Liver (tissue), 9 donors: Measurements from ENCODE around the gene UMAD1. TPM values are rescaled to one million over a fixed set of nuclear protein-coding genes. Genes with fewer than 3 reads are reported as not detected.

Experiments used
- DNase-seq: peaks from one replicate; pipeline ENCODE4 v3.0.0-alpha.2; 2017; ENCODE audit warnings: low spot score
- H3K27ac ChIP-seq, 2 donors: one replicate each; pipeline ENCODE4 v1.7.0; 2013; ENCODE audit warnings: inconsistent platforms in 2 of 2, low read length in 2 of 2, control low read depth in 1 of 2, low read depth in 1 of 2, mild to moderate bottlenecking in 1 of 2
- H3K27me3 ChIP-seq, 4 donors: one replicate each; pipeline versions ENCODE4 v1.6.1 to v1.7.0; 2013; ENCODE audit warnings: low read length in 3 of 4, inconsistent platforms in 1 of 4, mild to moderate bottlenecking in 1 of 4, moderate library complexity in 1 of 4; ENCODE audit not compliant: control insufficient read depth in 4 of 4, insufficient read depth in 4 of 4
- H3K36me3 ChIP-seq, 4 donors: one replicate each; pipeline versions ENCODE4 v1.6.1 to v1.7.0; 2013; ENCODE audit warnings: low read length in 3 of 4, mild to moderate bottlenecking in 3 of 4, low read depth in 1 of 4, moderate library complexity in 1 of 4; ENCODE audit not compliant: control insufficient read depth in 4 of 4, insufficient read depth in 3 of 4
- H3K4me1 ChIP-seq, 4 donors: one replicate each; pipeline versions ENCODE4 v1.6.1 to v1.7.0; 2013; ENCODE audit warnings: low read length in 3 of 4, mild to moderate bottlenecking in 3 of 4, moderate library complexity in 1 of 4; ENCODE audit not compliant: control insufficient read depth in 4 of 4, insufficient read depth in 4 of 4
- H3K4me3 ChIP-seq, 3 donors: one replicate each; pipeline versions ENCODE4 v1.6.1 to v1.7.0; 2013; ENCODE audit warnings: low read length in 3 of 3, control low read depth in 1 of 3, low read depth in 1 of 3, mild to moderate bottlenecking in 1 of 3
- H3K9ac ChIP-seq, 2 donors: one replicate each; pipeline ENCODE4 v1.7.0; 2013; ENCODE audit warnings: low read length in 2 of 2, mild to moderate bottlenecking in 2 of 2, moderate library complexity in 2 of 2, control low read depth in 1 of 2, low read depth in 1 of 2
- H3K9me3 ChIP-seq, 4 donors: one replicate each; pipeline versions ENCODE4 v1.6.1 to v1.7.0; 2013; ENCODE audit warnings: low read length in 3 of 4; ENCODE audit not compliant: control insufficient read depth in 4 of 4
- FOXA1 ChIP-seq: IDR thresholded peaks from 2 replicates; pipeline ENCODE4 v1.6.1; 2016; ENCODE audit warnings: antibody characterized with exemption
- FOXA2 ChIP-seq: IDR thresholded peaks from 2 replicates; pipeline ENCODE4 v1.6.1; 2016; ENCODE audit warnings: antibody characterized with exemption
- GABPA ChIP-seq, 2 donors: IDR thresholded peaks in 1 of 2; conservative IDR thresholded peaks in 1 of 2; 2 replicates each; pipeline ENCODE4 v1.6.1; 2016; ENCODE audit warnings: antibody characterized with exemption in 2 of 2, mild to moderate bottlenecking in 1 of 2, moderate library complexity in 1 of 2
- HNF4G ChIP-seq: IDR thresholded peaks from 2 replicates; pipeline ENCODE4 v1.6.1; 2016; ENCODE audit warnings: antibody characterized with exemption
- JUND ChIP-seq, 2 donors: IDR thresholded peaks; 2 replicates each; pipeline ENCODE4 v1.6.1; 2016; ENCODE audit warnings: antibody characterized with exemption in 2 of 2
- NR2F2 ChIP-seq: IDR thresholded peaks from 2 replicates; pipeline ENCODE4 v1.6.1; 2016; ENCODE audit warnings: antibody characterized with exemption
- RAD21 ChIP-seq, 2 donors: IDR thresholded peaks; 2 replicates each; pipeline ENCODE4 v1.6.1; 2016; ENCODE audit warnings: antibody characterized with exemption in 2 of 2, mild to moderate bottlenecking in 2 of 2
- RXRA ChIP-seq, 2 donors: IDR thresholded peaks; 2 replicates each; pipeline ENCODE4 v1.6.1; 2017 to 2018; ENCODE audit warnings: antibody characterized with exemption in 2 of 2, mild to moderate bottlenecking in 1 of 2
- SP1 ChIP-seq: IDR thresholded peaks from 2 replicates; pipeline ENCODE4 v1.6.1; 2018; ENCODE audit warnings: antibody characterized with exemption, mild to moderate bottlenecking
- YY1 ChIP-seq: IDR thresholded peaks from 2 replicates; pipeline ENCODE4 v1.6.1; 2016; ENCODE audit warnings: antibody characterized with exemption, mild to moderate bottlenecking
- WGBS: extraction: QIAGEN DNeasy Blood & Tissue Kit; methylation state at CpG from one replicate; pipeline ENCODE4 v1.1.7; 2013; 5-methylcytosine and 5-hydroxymethylcytosine counted together
- polyA plus RNA-seq, 2 donors: library from polyadenylated mRNA; stranded (reverse) in 1 of 2; unstranded in 1 of 2; fragments of 200-250 nt in 1 of 2; fragments of >200 nt in 1 of 2; fragmentation: Nextera tagmentation in 1 of 2; extraction: Ambion mirVana in 1 of 2; gene quantifications; one replicate each; pipeline versions ENCODE4 v1.2.1 to v1.2.3, GENCODE V29; 2013 to 2015
- total RNA-seq, 2 donors: library from RNA; depleted of rRNA; stranded (reverse); fragments of >200 nt; gene quantifications; one replicate each; pipeline ENCODE4 v1.2.3, GENCODE V29; 2014
- TF ChIP-seq, protein P1 (sequence below): IDR thresholded peaks from 2 replicates; pipeline ENCODE4 v1.6.1; 2016; ENCODE audit warnings: antibody characterized with exemption, mild to moderate bottlenecking
- TF ChIP-seq, protein P2 (sequence below): IDR thresholded peaks from 2 replicates; pipeline ENCODE4 v1.6.1; 2016; ENCODE audit warnings: antibody characterized with exemption
- TF ChIP-seq, protein P3 (sequence below): IDR thresholded peaks from 2 replicates; pipeline ENCODE4 v1.6.1; 2016; ENCODE audit warnings: antibody characterized with exemption
- TF ChIP-seq, protein P4 (sequence below): fragments of 150-350 bp; IDR thresholded peaks from 2 replicates; pipeline ENCODE4 v1.5.1; 2017; ENCODE audit warnings: improper control_type of control experiment, low read depth, low read length; ENCODE audit not compliant: missing input control
- donor health status: healthy.
- donor health status: healthy.
- donor health status: healthy.
- donor health status: healthy.
- donor health status: healthy.

UMAD1 gene
- total and polyA plus RNA-seq, 4 donors: 5.9 to 12.2 (median 7.9) TPM

DNA sequence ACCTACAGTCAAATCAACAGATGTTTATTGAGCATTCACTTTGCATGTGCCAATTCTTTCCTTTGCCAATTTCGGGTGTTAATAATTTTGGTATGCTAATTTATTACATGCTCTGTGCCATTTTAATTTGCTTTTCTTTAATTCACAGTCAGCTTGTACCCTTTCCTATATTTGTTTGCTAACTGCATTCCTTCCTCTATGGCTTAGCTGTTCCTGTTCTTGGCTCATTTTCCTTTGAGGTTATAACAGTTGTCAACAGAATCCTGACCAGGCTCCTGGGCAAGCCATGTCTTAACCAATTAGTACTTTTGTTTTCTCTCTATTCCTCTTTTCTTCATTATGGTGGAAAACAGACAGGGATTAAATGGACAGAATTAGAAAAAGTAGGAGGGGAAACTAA, 151.5 kb downstream of the UMAD1 start (continued):
- TF ChIP-seq, protein P1, sequence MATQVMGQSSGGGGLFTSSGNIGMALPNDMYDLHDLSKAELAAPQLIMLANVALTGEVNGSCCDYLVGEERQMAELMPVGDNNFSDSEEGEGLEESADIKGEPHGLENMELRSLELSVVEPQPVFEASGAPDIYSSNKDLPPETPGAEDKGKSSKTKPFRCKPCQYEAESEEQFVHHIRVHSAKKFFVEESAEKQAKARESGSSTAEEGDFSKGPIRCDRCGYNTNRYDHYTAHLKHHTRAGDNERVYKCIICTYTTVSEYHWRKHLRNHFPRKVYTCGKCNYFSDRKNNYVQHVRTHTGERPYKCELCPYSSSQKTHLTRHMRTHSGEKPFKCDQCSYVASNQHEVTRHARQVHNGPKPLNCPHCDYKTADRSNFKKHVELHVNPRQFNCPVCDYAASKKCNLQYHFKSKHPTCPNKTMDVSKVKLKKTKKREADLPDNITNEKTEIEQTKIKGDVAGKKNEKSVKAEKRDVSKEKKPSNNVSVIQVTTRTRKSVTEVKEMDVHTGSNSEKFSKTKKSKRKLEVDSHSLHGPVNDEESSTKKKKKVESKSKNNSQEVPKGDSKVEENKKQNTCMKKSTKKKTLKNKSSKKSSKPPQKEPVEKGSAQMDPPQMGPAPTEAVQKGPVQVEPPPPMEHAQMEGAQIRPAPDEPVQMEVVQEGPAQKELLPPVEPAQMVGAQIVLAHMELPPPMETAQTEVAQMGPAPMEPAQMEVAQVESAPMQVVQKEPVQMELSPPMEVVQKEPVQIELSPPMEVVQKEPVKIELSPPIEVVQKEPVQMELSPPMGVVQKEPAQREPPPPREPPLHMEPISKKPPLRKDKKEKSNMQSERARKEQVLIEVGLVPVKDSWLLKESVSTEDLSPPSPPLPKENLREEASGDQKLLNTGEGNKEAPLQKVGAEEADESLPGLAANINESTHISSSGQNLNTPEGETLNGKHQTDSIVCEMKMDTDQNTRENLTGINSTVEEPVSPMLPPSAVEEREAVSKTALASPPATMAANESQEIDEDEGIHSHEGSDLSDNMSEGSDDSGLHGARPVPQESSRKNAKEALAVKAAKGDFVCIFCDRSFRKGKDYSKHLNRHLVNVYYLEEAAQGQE: no peak
- no peak for TF ChIP-seq FOXA2
- no peak for TF ChIP-seq JUND (IDR thresholded peaks at IDR 0.05)
- TF ChIP-seq RAD21 (IDR thresholded peaks at IDR 0.05): no peak
- TF ChIP-seq, protein P2, sequence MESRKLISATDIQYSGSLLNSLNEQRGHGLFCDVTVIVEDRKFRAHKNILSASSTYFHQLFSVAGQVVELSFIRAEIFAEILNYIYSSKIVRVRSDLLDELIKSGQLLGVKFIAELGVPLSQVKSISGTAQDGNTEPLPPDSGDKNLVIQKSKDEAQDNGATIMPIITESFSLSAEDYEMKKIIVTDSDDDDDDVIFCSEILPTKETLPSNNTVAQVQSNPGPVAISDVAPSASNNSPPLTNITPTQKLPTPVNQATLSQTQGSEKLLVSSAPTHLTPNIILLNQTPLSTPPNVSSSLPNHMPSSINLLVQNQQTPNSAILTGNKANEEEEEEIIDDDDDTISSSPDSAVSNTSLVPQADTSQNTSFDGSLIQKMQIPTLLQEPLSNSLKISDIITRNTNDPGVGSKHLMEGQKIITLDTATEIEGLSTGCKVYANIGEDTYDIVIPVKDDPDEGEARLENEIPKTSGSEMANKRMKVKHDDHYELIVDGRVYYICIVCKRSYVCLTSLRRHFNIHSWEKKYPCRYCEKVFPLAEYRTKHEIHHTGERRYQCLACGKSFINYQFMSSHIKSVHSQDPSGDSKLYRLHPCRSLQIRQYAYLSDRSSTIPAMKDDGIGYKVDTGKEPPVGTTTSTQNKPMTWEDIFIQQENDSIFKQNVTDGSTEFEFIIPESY: no peak
- TF ChIP-seq GABPA (IDR thresholded peaks at IDR 0.05 in 1 of 2, conservative IDR thresholded peaks at IDR 0.05 in 1 of 2): no peak

DNA sequence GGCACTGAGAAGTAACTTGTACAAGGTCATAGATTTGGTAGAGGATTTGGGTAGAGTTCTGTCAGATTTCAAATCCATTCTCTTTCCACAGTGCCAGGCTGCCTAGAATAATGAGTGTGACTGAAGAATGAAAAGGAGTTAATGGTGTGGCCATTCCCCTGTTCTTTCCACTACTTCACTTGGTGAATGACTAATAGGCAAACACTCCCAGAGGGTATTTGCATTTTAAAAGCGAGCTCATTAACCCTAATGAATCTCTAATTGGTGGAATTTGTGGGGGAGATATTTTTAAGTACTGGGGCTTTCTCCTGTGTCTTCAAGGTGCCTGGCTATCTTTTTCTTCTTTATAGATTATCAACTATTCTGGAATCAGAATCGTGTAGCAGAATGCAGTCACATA, 152.7 kb downstream of the UMAD1 start:
- Histone ChIP-seq H3K4me1 (no peaks in the 10 kb centered on the region), H3K36me3 (peaks cover 0 to 4% (median 0%) of the 10 kb centered on the region in 4 donors), H3K27me3 (no peaks in the 10 kb centered on the region), H3K27ac (no peak overlapping the region), H3K9me3 (no peaks in the 10 kb centered on the region), H3K4me3 (no peak overlapping the region), H3K9ac (no peak overlapping the region)
- TF ChIP-seq RAD21 (IDR thresholded peaks at IDR 0.05) (no peak), HNF4G (no peak), JUND (IDR thresholded peaks at IDR 0.05) (no peak), FOXA1 (no peak), RXRA (IDR thresholded peaks at IDR 0.05) (no peak), FOXA2 (no peak), YY1 (no peak), NR2F2 (no peak), SP1 (no peak)
- TF ChIP-seq, protein P3, sequence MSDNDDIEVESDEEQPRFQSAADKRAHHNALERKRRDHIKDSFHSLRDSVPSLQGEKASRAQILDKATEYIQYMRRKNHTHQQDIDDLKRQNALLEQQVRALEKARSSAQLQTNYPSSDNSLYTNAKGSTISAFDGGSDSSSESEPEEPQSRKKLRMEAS: no peak
- TF ChIP-seq, protein P1: no peak
- TF ChIP-seq, protein P2: no peak
- TF ChIP-seq, protein P4, sequence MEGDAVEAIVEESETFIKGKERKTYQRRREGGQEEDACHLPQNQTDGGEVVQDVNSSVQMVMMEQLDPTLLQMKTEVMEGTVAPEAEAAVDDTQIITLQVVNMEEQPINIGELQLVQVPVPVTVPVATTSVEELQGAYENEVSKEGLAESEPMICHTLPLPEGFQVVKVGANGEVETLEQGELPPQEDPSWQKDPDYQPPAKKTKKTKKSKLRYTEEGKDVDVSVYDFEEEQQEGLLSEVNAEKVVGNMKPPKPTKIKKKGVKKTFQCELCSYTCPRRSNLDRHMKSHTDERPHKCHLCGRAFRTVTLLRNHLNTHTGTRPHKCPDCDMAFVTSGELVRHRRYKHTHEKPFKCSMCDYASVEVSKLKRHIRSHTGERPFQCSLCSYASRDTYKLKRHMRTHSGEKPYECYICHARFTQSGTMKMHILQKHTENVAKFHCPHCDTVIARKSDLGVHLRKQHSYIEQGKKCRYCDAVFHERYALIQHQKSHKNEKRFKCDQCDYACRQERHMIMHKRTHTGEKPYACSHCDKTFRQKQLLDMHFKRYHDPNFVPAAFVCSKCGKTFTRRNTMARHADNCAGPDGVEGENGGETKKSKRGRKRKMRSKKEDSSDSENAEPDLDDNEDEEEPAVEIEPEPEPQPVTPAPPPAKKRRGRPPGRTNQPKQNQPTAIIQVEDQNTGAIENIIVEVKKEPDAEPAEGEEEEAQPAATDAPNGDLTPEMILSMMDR: no peak
- no peak for DNase-seq
- 73% methylated on average over 2 of the region's 2 CpGs for WGBS
